Astrocyte of the cerebellum (primary cell): ENCODE data around the gene LRRC43.

ENCODE experiments used
- DNase-seq: peaks from one replicate; pipeline ENCODE4 v3.0.0-alpha.2; 2011; ENCODE audit warnings: low read depth
- H3K4me3 ChIP-seq: 2 replicates; pipeline ENCODE4 v1.5.1; 2011; ENCODE audit warnings: mild to moderate bottlenecking, low read depth, low read length, moderate library complexity
- in situ Hi-C: cut with HindIII; loops from 2 replicates; pipeline ENCODE4 v1.10.0; 2017; ENCODE audit warnings: low sequenced_read_pairs
- TF ChIP-seq, protein P1 (sequence below): IDR thresholded peaks from 2 replicates; pipeline ENCODE4 v1.5.1; 2012; ENCODE audit warnings: low read length, low read depth, moderate library complexity, mild to moderate bottlenecking; ENCODE audit errors: missing control alignments

The LRRC43 gene

DNA sequence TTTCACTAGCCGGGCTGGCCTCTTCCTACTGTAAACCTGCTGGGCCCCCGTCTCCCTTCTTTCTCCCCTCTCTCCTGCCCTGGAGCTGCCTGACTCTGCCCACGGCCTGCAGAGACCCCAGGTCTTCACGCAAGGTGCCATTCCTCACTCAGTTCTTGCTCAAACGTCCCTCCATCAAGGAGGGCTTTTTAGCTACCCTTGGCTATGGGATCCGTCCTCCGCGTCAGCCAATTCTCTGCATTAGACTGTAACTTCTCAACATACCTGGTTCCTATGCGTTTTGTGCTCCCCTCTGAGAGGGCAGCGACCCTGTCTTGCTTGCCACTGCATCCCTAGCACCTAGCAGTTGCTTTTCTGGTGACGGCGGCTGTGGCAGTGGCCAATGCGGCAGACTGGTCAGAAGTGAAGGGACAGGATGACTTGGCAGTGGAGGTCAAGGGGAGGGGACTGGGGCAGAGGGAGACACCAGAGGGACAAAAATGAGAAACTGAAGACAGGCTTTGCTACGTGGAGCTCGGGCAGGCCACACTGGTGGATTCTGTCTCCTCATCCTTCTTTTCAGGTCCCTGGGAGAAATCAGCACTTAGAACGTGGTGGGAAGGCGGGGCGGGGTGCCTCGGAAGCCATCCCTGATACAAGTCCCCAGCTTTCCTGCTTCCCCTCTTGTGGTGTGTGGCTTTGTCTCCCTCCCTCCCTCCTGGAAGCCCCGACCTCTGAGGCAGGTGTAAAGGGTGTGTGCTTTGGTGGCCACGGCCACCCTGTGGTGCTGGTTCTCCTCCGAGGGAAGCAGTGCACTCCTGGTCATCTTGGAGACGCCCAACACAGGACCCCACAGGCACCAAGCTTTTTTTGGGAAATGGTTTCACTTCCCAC is 22.4 kb downstream of the LRRC43 start:
- DNase-seq, result no peak
- H3K4me3 ChIP-seq, result no peak overlapping the region
- in situ Hi-C loops, result no loop called here
- TF ChIP-seq, protein P1, sequence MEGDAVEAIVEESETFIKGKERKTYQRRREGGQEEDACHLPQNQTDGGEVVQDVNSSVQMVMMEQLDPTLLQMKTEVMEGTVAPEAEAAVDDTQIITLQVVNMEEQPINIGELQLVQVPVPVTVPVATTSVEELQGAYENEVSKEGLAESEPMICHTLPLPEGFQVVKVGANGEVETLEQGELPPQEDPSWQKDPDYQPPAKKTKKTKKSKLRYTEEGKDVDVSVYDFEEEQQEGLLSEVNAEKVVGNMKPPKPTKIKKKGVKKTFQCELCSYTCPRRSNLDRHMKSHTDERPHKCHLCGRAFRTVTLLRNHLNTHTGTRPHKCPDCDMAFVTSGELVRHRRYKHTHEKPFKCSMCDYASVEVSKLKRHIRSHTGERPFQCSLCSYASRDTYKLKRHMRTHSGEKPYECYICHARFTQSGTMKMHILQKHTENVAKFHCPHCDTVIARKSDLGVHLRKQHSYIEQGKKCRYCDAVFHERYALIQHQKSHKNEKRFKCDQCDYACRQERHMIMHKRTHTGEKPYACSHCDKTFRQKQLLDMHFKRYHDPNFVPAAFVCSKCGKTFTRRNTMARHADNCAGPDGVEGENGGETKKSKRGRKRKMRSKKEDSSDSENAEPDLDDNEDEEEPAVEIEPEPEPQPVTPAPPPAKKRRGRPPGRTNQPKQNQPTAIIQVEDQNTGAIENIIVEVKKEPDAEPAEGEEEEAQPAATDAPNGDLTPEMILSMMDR, result no peak

DNA sequence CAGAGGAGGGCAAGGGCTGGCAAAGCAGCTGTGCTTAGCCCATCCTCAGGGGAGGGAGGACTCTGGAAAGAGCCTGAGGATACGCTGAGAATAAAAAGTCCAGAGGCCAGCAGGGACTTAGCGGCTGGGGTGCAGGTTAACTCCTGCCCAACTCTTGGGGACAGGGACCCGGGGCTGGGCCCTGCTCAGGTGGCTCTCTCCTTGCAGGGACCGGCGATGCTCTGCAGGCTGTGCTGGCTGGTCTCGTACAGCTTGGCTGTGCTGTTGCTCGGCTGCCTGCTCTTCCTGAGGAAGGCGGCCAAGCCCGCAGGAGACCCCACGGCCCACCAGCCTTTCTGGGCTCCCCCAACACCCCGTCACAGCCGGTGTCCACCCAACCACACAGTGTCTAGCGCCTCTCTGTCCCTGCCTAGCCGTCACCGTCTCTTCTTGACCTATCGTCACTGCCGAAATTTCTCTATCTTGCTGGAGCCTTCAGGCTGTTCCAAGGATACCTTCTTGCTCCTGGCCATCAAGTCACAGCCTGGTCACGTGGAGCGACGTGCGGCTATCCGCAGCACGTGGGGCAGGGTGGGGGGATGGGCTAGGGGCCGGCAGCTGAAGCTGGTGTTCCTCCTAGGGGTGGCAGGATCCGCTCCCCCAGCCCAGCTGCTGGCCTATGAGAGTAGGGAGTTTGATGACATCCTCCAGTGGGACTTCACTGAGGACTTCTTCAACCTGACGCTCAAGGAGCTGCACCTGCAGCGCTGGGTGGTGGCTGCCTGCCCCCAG is 23.4 kb downstream of the LRRC43 start:
- no peak overlapping the region for H3K4me3 ChIP-seq
- TF ChIP-seq, protein P1, result no peak
- in situ Hi-C loops, result no loop called here
- DNase-seq, result no peak

DNA sequence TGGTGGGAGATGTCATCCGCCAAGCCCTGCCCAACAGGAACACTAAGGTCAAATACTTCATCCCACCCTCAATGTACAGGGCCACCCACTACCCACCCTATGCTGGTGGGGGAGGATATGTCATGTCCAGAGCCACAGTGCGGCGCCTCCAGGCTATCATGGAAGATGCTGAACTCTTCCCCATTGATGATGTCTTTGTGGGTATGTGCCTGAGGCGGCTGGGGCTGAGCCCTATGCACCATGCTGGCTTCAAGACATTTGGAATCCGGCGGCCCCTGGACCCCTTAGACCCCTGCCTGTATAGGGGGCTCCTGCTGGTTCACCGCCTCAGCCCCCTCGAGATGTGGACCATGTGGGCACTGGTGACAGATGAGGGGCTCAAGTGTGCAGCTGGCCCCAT is 24.1 kb downstream of the LRRC43 start:
- DNase-seq, result no peak
- H3K4me3 ChIP-seq, result no peak overlapping the region
- in situ Hi-C loops, result no loop called here
- TF ChIP-seq, protein P1, result no peak

DNA sequence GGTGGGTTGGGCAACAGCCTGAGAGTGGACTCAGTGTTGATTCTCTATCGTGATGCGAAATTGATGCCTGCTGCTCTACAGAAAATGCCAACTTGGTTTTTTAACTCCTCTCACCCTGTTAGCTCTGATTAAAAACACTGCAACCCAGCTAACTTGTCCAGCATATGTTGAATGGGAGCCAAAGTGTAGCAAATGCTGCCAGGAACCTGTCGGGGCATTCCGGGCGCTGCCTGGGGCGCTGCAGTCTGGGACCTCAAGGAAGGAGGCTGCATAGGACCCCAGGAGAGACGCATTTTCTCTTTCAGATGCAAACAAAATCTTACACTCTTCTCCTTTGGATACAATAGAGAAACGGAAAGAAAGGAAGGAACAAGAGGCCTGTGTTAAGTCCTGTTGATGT is 24.5 kb downstream of the LRRC43 start:
- TF ChIP-seq, protein P1, result no peak
- in situ Hi-C loops, result no loop called here
- no peak overlapping the region for H3K4me3 ChIP-seq
- no peak for DNase-seq

DNA sequence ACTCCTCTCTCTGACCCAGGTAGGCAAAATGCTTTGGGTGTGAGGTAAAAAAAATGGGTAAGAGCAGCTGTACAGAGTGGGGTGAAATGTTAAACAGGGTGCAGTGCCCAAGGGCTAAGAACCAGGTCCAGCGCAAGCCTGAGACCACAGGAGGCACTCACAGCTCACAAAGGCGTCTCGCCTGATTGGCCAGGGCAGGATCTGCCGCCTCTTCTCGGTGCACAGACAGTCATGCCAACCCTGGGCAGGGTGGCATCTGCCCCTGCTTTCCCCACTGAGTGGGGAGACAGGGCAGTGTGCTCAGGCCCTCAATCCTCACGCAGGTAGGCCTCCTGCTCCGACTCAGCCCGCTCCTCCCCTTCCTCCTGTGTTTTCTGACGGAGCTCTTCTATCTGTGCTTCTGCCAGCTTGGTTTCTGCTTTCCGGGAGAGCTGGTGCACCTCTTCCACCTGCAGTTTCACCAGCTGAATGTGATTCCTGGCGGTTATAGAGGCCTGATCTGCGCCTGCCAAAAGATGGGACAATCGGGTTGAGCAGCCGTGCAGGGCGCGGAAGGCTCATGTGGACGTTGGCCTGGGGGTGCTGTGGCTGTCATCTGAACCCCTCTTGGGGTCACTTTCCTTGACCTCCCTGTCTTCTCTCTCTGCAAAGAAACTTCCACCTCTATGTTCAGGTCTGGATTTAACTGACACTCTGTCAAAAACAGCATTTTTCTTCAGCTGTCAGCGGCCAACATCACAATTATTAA is 25.3 kb downstream of the LRRC43 start:
- in situ Hi-C loops, result no loop called here

DNA sequence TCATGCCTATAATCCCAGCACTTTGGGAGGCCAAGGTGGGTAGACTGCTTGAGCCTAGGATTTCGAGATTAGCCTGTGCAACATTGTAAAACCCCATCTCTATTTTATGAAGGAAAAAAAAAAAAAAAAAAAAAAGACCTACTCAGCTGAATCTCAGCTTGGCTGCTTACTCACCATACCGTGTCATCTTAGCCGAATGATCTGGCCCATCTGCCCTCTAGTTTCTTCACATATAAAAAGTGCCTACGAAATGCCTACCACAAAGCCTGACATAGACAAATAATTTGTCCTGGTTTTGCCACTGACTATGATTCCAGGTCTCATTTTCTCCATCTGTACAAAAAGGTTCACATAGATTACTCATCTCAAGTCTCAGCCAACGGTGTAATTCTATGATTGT is 32.8 kb downstream of the LRRC43 start:
- TF ChIP-seq, protein P1, result no peak
- DNase-seq, result no peak
- in situ Hi-C loops, result no loop called here

More for the DNA sequence above, 25.3 kb downstream of the LRRC43 start:
- DNase-seq, result no peak
- no peak overlapping the region for H3K4me3 ChIP-seq
- TF ChIP-seq, protein P1, result no peak

More for the DNA sequence above, 32.8 kb downstream of the LRRC43 start:
- no peak overlapping the region for H3K4me3 ChIP-seq
